Upper lobe of left lung (tissue), 6 donors: ENCODE results near the gene MAP7D1. TPM values are rescaled to one million over a fixed set of nuclear protein-coding genes. Genes with fewer than 3 reads are reported as not detected.

Experiments
- ATAC-seq, 2 donors: fragments of 200-7000 bp; cut with Tn5 transposase; one replicate each; pipeline ENCODE4 v1.9.1; 2022; ENCODE audit warnings: mild to moderate bottlenecking in 2 of 2, moderate library complexity in 2 of 2; ENCODE audit not compliant: low FRiP score in 2 of 2
- DNase-seq, 2 donors: peaks; one replicate each; pipeline ENCODE4 v3.0.0-alpha.2; 2019 to 2020
- H3K27ac ChIP-seq, 4 donors: fragments of 200-600 bp; sonication (generic); one replicate each; pipeline ENCODE4 v1.5.1; 2016 to 2019
- H3K27me3 ChIP-seq, 4 donors: fragments of 200-600 bp; sonication (generic); one replicate each; pipeline ENCODE4 v1.5.1; 2017 to 2019
- H3K36me3 ChIP-seq, 4 donors: fragments of 200-600 bp; sonication (generic); one replicate each; pipeline ENCODE4 v1.5.1; 2016 to 2019
- H3K4me1 ChIP-seq, 4 donors: fragments of 200-600 bp; sonication (generic); one replicate each; pipeline ENCODE4 v1.5.1; 2018 to 2019
- H3K4me3 ChIP-seq, 4 donors: fragments of 200-600 bp; sonication (generic); one replicate each; pipeline ENCODE4 v1.5.1; 2017 to 2019; ENCODE audit warnings: mild to moderate bottlenecking in 2 of 4, moderate library complexity in 1 of 4
- H3K9me3 ChIP-seq, 4 donors: fragments of 200-600 bp; sonication (generic); one replicate each; pipeline ENCODE4 v1.5.1; 2018 to 2019
- CTCF ChIP-seq, 6 experiments: fragments of 450-650 bp in 4 of 6; fragments of 200-600 bp in 2 of 6; sonication (generic) in 2 of 6; IDR thresholded peaks; one replicate each; pipeline ENCODE4 v1.5.1; 2016 to 2019; ENCODE audit warnings: antibody characterized with exemption in 6 of 6
- EP300 ChIP-seq, 4 donors: sonication (generic); formaldehyde crosslinking; IDR thresholded peaks; one replicate each; pipeline ENCODE4 v1.5.1; 2017; ENCODE audit warnings: antibody characterized with exemption in 4 of 4, control low read depth in 2 of 4
- POLR2A ChIP-seq, 4 donors: fragments of 450-650 bp; IDR thresholded peaks; one replicate each; pipeline ENCODE4 v1.5.1; 2016 to 2017; ENCODE audit warnings: antibody characterized with exemption in 4 of 4, mild to moderate bottlenecking in 2 of 4
- POLR2AphosphoS5 ChIP-seq, 2 donors: sonication (generic); formaldehyde crosslinking; IDR thresholded peaks; one replicate each; pipeline ENCODE4 v1.5.1; 2017; ENCODE audit warnings: antibody characterized with exemption in 2 of 2
- WGBS, 2 donors: methylation state at CpG; one replicate each; pipeline ENCODE4 v1.1.5; 2017 to 2018; 5-methylcytosine and 5-hydroxymethylcytosine counted together
- total RNA-seq, 6 donors: library from RNA; depleted of rRNA in 4 of 6; stranded (reverse); fragments of >200 nt in 4 of 6; gene quantifications; one replicate each; pipeline versions ENCODE4 v1.1.0 to v1.2.1, GENCODE V29; 2016 to 2021
- donor health status: DM: no; HTN: no; CAD: no; lungs with moderate emphysema.
- donor health status: DM: no; HTN: yes; CAD: no; lungs with severe emphysema.

MAP7D1 gene
- total RNA-seq, 6 donors from 2014 or later = 129 to 290 (median 153) TPM

GRCh38 chr1:36109041-36109679, 46.8 kb upstream of the MAP7D1 start:
- Histone ChIP-seq H3K4me1 (no peaks in the 10 kb centered on the region), H3K9me3 (no peaks in the 10 kb centered on the region), H3K27me3 (no peaks in the 10 kb centered on the region), H3K36me3 (no peaks in the 10 kb centered on the region), H3K27ac (no peak overlapping the region), H3K4me3 (no peak overlapping the region)
- no peak for TF ChIP-seq EP300 (IDR thresholded peaks at IDR 0.05)
- TF ChIP-seq CTCF (IDR thresholded peaks at IDR 0.05) = no peak
- no peak for TF ChIP-seq POLR2AphosphoS5 (IDR thresholded peaks at IDR 0.05)
- no peak for TF ChIP-seq POLR2A (IDR thresholded peaks at IDR 0.05)
- DNase-seq (no peak), ATAC-seq (peak in 1 of 2 donors; percentile 41)
- WGBS, 2 donors = 59 to 75% methylated on average over 9 to 11 of the region's 11 CpGs

GRCh38 chr1:36111151-36111550, 44.8 kb upstream of the MAP7D1 start:
- H3K4me1 ChIP-seq = peaks cover 2 to 13% (median 5%) of the 10 kb centered on the region in 4 donors
- ATAC-seq (no peak), DNase-seq (no peak)
- no peaks in the 10 kb centered on the region for H3K27me3 ChIP-seq
- H3K9me3 ChIP-seq = no peaks in the 10 kb centered on the region
- TF ChIP-seq POLR2AphosphoS5 (IDR thresholded peaks at IDR 0.05) (no peak), CTCF (IDR thresholded peaks at IDR 0.05) (no peak), EP300 (IDR thresholded peaks at IDR 0.05) (no peak), POLR2A (IDR thresholded peaks at IDR 0.05) (no peak)
- no peaks in the 10 kb centered on the region for H3K36me3 ChIP-seq
- no peak overlapping the region for H3K4me3 ChIP-seq
- 65 to 67% methylated on average over 4 of the region's 4 CpGs for WGBS, 2 donors
- no peak overlapping the region for H3K27ac ChIP-seq

GRCh38 chr1:36112823-36113222, 43.1 kb upstream of the MAP7D1 start:
- no peaks in the 10 kb centered on the region for H3K36me3 ChIP-seq

DNA sequence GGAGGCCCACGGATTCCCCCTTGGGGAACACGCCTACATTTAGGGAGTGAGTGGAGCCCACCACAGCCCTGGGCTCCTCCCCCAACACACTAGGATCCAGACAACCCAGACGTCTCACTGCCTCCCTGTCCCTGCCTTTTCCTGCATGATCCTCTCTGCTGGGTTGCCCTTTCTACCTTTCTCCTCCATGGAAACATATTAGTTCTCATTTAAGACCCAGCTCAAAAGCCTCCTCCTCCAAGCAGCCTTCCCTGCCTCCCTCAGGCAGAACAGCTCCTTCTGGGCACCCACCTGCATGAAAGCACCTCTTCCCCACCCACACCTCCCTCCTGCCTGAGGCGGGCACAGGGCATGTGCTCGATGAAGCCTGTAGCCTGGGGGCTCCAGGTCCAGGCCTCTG, 41.6 kb upstream of the MAP7D1 start:
- no peaks in the 10 kb centered on the region for H3K36me3 ChIP-seq
- H3K4me3 ChIP-seq = no peak overlapping the region
- 64 to 78% methylated on average over 5 of the region's 5 CpGs for WGBS, 2 donors
- no peak for DNase-seq
- peaks cover 3 to 16% (median 9%) of the 10 kb centered on the region in 4 donors for H3K4me1 ChIP-seq
- no peak for ATAC-seq
- TF ChIP-seq CTCF (IDR thresholded peaks at IDR 0.05) = no peak
- no peak for TF ChIP-seq POLR2A (IDR thresholded peaks at IDR 0.05)
- TF ChIP-seq EP300 (IDR thresholded peaks at IDR 0.05) = no peak
- TF ChIP-seq POLR2AphosphoS5 (IDR thresholded peaks at IDR 0.05) = no peak
- H3K9me3 ChIP-seq = no peaks in the 10 kb centered on the region
- H3K27me3 ChIP-seq = no peaks in the 10 kb centered on the region
- no peak overlapping the region for H3K27ac ChIP-seq

More at GRCh38 chr1:36112823-36113222, 43.1 kb upstream of the MAP7D1 start:
- TF ChIP-seq EP300 (IDR thresholded peaks at IDR 0.05) = no peak
- no peak for TF ChIP-seq POLR2A (IDR thresholded peaks at IDR 0.05)
- TF ChIP-seq POLR2AphosphoS5 (IDR thresholded peaks at IDR 0.05) = no peak
- no peak for TF ChIP-seq CTCF (IDR thresholded peaks at IDR 0.05)
- ATAC-seq = no peak
- DNase-seq = no peak
- Histone ChIP-seq H3K9me3 (no peaks in the 10 kb centered on the region), H3K4me3 (no peak overlapping the region), H3K27me3 (no peaks in the 10 kb centered on the region), H3K4me1 (peaks cover 3 to 14% (median 6%) of the 10 kb centered on the region in 4 donors), H3K27ac (no peak overlapping the region)
- 87 to 89% methylated on average over 8 to 9 of the region's 9 CpGs for WGBS, 2 donors

DNA sequence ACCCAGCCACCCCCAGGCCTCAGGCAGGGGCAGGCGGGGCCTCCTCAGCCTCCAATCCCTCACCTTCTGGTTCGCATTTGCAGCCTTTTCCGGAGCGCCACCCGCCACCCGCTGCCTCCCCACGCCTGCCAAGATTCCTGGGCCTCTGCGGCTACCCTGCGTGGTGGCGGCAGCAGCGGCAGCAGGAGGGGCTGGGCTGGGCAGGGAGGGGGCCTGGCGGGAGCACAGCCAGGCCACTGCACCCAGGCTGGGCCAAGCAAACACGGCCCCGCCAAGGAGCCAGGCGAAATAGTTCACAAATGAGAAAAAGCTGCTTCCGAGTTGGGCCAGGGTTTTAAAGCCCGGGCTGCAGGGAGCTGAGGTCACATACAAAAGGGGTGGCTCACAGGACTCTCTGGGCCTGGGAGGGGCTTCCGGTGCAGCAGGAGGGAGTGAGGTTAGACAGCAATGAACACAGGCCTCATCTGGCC, 40.7 kb upstream of the MAP7D1 start:
- WGBS, 2 donors = 63 to 65% methylated on average over 6 to 18 of the region's 18 CpGs
- Histone ChIP-seq H3K4me3 (no peak overlapping the region), H3K4me1 (peaks cover 5 to 20% (median 12%) of the 10 kb centered on the region in 4 donors), H3K9me3 (no peaks in the 10 kb centered on the region), H3K36me3 (no peaks in the 10 kb centered on the region), H3K27me3 (no peaks in the 10 kb centered on the region), H3K27ac (peak overlapping the region in 3 of 4 donors; percentile 30 to 49 (median 31))
- ATAC-seq = peak in 1 of 2 donors; percentile 78
- DNase-seq = peak in 1 of 2 donors; percentile 87
- no peak for TF ChIP-seq POLR2AphosphoS5 (IDR thresholded peaks at IDR 0.05)
- TF ChIP-seq POLR2A (IDR thresholded peaks at IDR 0.05) = no peak
- no peak for TF ChIP-seq EP300 (IDR thresholded peaks at IDR 0.05)
- TF ChIP-seq CTCF (IDR thresholded peaks at IDR 0.05) = no peak
